PC-3 (cell line): Measurements from ENCODE around the gene GLB1L. TPM values are rescaled to one million over a fixed set of nuclear protein-coding genes. Genes with fewer than 3 reads are reported as not detected.
"Not testable (repeated sequence)": the region's sequence is repeated elsewhere in the genome, so short reads cannot be mapped to it uniquely, and the experiment has no call there.

ENCODE experiments used
- ATAC-seq: fragments of 200-7000 bp; cut with Tn5 transposase; 2 replicates; pipeline ENCODE4 v1.9.1; 2020; ENCODE audit warnings: mild to moderate bottlenecking, moderate library complexity
- BruUV-seq: library from RNA; stranded (reverse); fragments of 400-500 nt; replicated peaks from 2 replicates; lab custom pipeline; 2021; lab: Mats Ljungman, UMichigan
- CTCF ChIA-PET: fragments of 300-600 bp; sonication (Branson Sonifier 250); formaldehyde crosslinking; loops from one replicate; lab custom pipeline; 2022; ENCODE audit warnings: antibody characterized with exemption; lab: Charles Lee
- POLR2A ChIA-PET: fragments of 300-600 bp; sonication (Branson Sonifier 250); formaldehyde crosslinking; loops from one replicate; lab custom pipeline; 2022; ENCODE audit warnings: antibody characterized with exemption; ENCODE audit not compliant: unreplicated experiment; lab: Charles Lee
- DNase-seq: peaks from one replicate; pipeline ENCODE4 v3.0.0-alpha.2; 2015
- H2AFZ ChIP-seq: fragments of 300-600 bp; sonication (generic); 2 replicates; pipeline ENCODE4 v1.6.0; 2016; ENCODE audit warnings: antibody characterized with exemption, low read length
- H3F3A ChIP-seq: fragments of 300-600 bp; sonication (generic); one replicate; pipeline ENCODE4 v1.6.0; 2017; ENCODE audit warnings: antibody characterized with exemption, low read length, control low read depth, mild to moderate bottlenecking; ENCODE audit not compliant: unreplicated experiment
- H3K27ac ChIP-seq: fragments of 300-600 bp; sonication (generic); 2 replicates; pipeline ENCODE4 v1.5.1; 2016; ENCODE audit warnings: mild to moderate bottlenecking, low read length
- H3K27me3 ChIP-seq: fragments of 300-600 bp; sonication (generic); 2 replicates; pipeline ENCODE4 v1.6.1; 2016; ENCODE audit warnings: low read length, mixed read lengths
- H3K36me3 ChIP-seq: fragments of 300-600 bp; sonication (generic); 2 replicates; pipeline ENCODE4 v1.6.1; 2016; ENCODE audit warnings: low read depth, mixed run types, low read length, mixed read lengths
- H3K4me1 ChIP-seq: fragments of 300-600 bp; sonication (generic); 2 replicates; pipeline ENCODE4 v1.5.1; 2016; ENCODE audit warnings: low read length; ENCODE audit not compliant: insufficient read depth
- H3K4me2 ChIP-seq: fragments of 300-600 bp; sonication (generic); 2 replicates; pipeline ENCODE4 v1.6.0; 2016; ENCODE audit warnings: low read length
- H3K4me3 ChIP-seq: fragments of 300-600 bp; sonication (generic); 2 replicates; pipeline ENCODE4 v1.5.1; 2016; ENCODE audit warnings: mild to moderate bottlenecking, low read length, mixed read lengths
- H3K79me2 ChIP-seq: fragments of 300-600 bp; sonication (generic); 2 replicates; pipeline ENCODE4 v1.6.1; 2017; ENCODE audit warnings: low read length, mixed read lengths
- H3K9ac ChIP-seq: fragments of 300-600 bp; sonication (generic); 2 replicates; pipeline ENCODE4 v1.6.0; 2016; ENCODE audit warnings: mild to moderate bottlenecking, low read length
- H3K9me2 ChIP-seq: fragments of 300-600 bp; sonication (generic); replicated peaks from 2 replicates; pipeline ENCODE4 v1.6.1; 2016; ENCODE audit warnings: mixed run types, low read length, mixed read lengths
- H3K9me3 ChIP-seq: fragments of 300-600 bp; sonication (generic); 2 replicates; pipeline ENCODE4 v1.6.1; 2016; ENCODE audit warnings: low read length, mixed read lengths
- H4K20me1 ChIP-seq: fragments of 300-600 bp; sonication (generic); 2 replicates; pipeline ENCODE4 v1.6.1; 2016; ENCODE audit warnings: low read length, mixed read lengths
- CTCF ChIP-seq: fragments of 300-600 bp; sonication (generic); conservative IDR thresholded peaks from 2 replicates; pipeline ENCODE4 v1.5.1; 2017; ENCODE audit warnings: antibody characterized with exemption, low read depth, mild to moderate bottlenecking, low read length
- EZH2 ChIP-seq: fragments of 300-600 bp; sonication (generic); IDR thresholded peaks from one replicate; pipeline ENCODE4 v1.6.1; 2017; ENCODE audit warnings: antibody characterized with exemption, mild to moderate bottlenecking, low read length; ENCODE audit not compliant: unreplicated experiment
- EZH2phosphoT487 ChIP-seq: fragments of 300-600 bp; sonication (generic); IDR thresholded peaks from 2 replicates; pipeline ENCODE4 v1.6.1; 2018; ENCODE audit warnings: mild to moderate bottlenecking, antibody characterized with exemption, low read length, borderline replicate concordance
- intact Hi-C: fragments of 100-400 bp; cut with micrococcal nuclease; formaldehyde crosslinking; loops from 2 replicates; pipeline ENCODE4 v1.9.0; 2023
- total RNA-seq: library from RNA; depleted of rRNA; stranded (reverse); fragments of >200 nt; gene quantifications from 2 replicates; pipeline ENCODE4 v1.2.3, GENCODE V29; 2014

The GLB1L gene
- total RNA-seq, 1 experiment from 2014 or later, result 6.0 TPM

- TSS peak; percentile 94 for BruUV-seq
- ATAC-seq, DNase-seq: not testable (repeated sequence)
Observed at GRCh38 chr2:219200502-219201326, 44.5 kb downstream of the GLB1L start.

GRCh38 chr2:219199470-219200211 lies 45.6 kb downstream of the GLB1L start:
- H3K9me2 ChIP-seq, result no peaks in the 10 kb centered on the region
- TF ChIP-seq EZH2, result no peak
- TF ChIP-seq EZH2phosphoT487, result no peak
- TF ChIP-seq CTCF, result no peak
- CTCF ChIA-PET, result no interaction called here

More at GRCh38 chr2:219200502-219201326, 44.5 kb downstream of the GLB1L start:
- H3K79me2 ChIP-seq, H3K27me3 ChIP-seq, H2AFZ ChIP-seq, intact Hi-C loops, H3K9me3 ChIP-seq, H3K9me2 ChIP-seq, CTCF ChIA-PET, H3F3A ChIP-seq, H3K9ac ChIP-seq, H3K27ac ChIP-seq, H3K4me1 ChIP-seq, H3K4me2 ChIP-seq, H4K20me1 ChIP-seq, H3K36me3 ChIP-seq, H3K4me3 ChIP-seq: not testable (repeated sequence)
- POLR2A ChIA-PET, result interaction anchor here (0.6 kb wide), 1 partner anchor 44 kb away, joined by 5 read pairs; no protein-coding TSS in a partner anchor

GRCh38 chr2:219198974-219199373 lies 46.3 kb downstream of the GLB1L start:
- Histone ChIP-seq H3K4me2 (no peak overlapping the region), H4K20me1 (no peaks in the 10 kb centered on the region), H3F3A (no peaks in the 10 kb centered on the region), H3K27ac (no peak overlapping the region), H3K4me1 (no peaks in the 10 kb centered on the region), H3K9me2 (no peaks in the 10 kb centered on the region), H3K4me3 (no peak overlapping the region), H3K79me2 (no peaks in the 10 kb centered on the region), H3K36me3 (no peaks in the 10 kb centered on the region), H3K9ac (no peak overlapping the region), H3K9me3 (no peaks in the 10 kb centered on the region), H2AFZ (no peak overlapping the region), H3K27me3 (no peaks in the 10 kb centered on the region)
- ChIA-PET CTCF (no interaction called here), POLR2A (no interaction called here)
- intact Hi-C loops, result no loop called here
- TF ChIP-seq EZH2, result no peak
- no peak for TF ChIP-seq EZH2phosphoT487
- TF ChIP-seq CTCF, result no peak
- ATAC-seq (no peak), DNase-seq (peak; percentile 0)
- BruUV-seq, result no TSS peak

More at GRCh38 chr2:219199470-219200211, 45.6 kb downstream of the GLB1L start:
- POLR2A ChIA-PET, result no interaction called here
- no peaks in the 10 kb centered on the region for H3F3A ChIP-seq
- no peak overlapping the region for H2AFZ ChIP-seq
- H3K9me3 ChIP-seq, result no peaks in the 10 kb centered on the region
- BruUV-seq, result no TSS peak
- no peak for ATAC-seq
- intact Hi-C loops, result no loop called here
- peak; percentile 0 for DNase-seq
- H3K36me3 ChIP-seq, result no peaks in the 10 kb centered on the region
- H3K27me3 ChIP-seq, result no peaks in the 10 kb centered on the region
- no peak overlapping the region for H3K4me2 ChIP-seq
- H3K79me2 ChIP-seq, result no peaks in the 10 kb centered on the region
- no peak overlapping the region for H3K4me3 ChIP-seq
- no peak overlapping the region for H3K9ac ChIP-seq
- H4K20me1 ChIP-seq, result no peaks in the 10 kb centered on the region
- H3K4me1 ChIP-seq, result no peaks in the 10 kb centered on the region
- no peak overlapping the region for H3K27ac ChIP-seq
